Esophagus squamous epithelium (tissue), 4 donors: Measurements from ENCODE around the gene NUP153.

Experiments
- POLR2A ChIP-seq, 4 donors: fragments of 450-650 bp; IDR thresholded peaks; one replicate each; pipeline ENCODE4 v1.6.1; 2017; ENCODE audit warnings: antibody characterized with exemption in 4 of 4, mild to moderate bottlenecking in 4 of 4, moderate library complexity in 3 of 4
- TF ChIP-seq, protein P1 (sequence below), 6 experiments: fragments of 450-650 bp in 4 of 6; fragments of 200-600 bp in 2 of 6; sonication (generic) in 2 of 6; IDR thresholded peaks; one replicate each; pipeline ENCODE4 v1.5.1; 2016 to 2019; ENCODE audit warnings: antibody characterized with exemption in 6 of 6, mild to moderate bottlenecking in 4 of 6, moderate library complexity in 4 of 6

DNA sequence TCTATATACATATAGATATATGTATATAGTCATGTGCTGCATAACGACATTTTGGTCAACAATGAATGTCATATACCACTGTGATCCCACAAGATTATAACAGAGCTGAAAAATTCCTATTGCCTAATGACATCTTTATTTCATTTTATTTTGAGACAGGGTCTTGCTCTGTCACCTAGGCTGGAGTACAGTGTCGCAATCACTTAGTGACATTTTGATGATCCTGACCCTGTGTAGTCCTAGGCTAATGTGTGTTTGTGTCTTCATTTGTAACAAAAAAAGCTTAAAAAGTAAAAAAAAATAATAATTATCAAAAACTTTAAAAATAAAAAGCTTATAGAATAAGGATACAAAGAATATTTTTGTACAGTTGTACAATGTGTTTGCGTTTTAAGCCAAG is 110.6 kb downstream of the NUP153 start:
- TF ChIP-seq, protein P1, sequence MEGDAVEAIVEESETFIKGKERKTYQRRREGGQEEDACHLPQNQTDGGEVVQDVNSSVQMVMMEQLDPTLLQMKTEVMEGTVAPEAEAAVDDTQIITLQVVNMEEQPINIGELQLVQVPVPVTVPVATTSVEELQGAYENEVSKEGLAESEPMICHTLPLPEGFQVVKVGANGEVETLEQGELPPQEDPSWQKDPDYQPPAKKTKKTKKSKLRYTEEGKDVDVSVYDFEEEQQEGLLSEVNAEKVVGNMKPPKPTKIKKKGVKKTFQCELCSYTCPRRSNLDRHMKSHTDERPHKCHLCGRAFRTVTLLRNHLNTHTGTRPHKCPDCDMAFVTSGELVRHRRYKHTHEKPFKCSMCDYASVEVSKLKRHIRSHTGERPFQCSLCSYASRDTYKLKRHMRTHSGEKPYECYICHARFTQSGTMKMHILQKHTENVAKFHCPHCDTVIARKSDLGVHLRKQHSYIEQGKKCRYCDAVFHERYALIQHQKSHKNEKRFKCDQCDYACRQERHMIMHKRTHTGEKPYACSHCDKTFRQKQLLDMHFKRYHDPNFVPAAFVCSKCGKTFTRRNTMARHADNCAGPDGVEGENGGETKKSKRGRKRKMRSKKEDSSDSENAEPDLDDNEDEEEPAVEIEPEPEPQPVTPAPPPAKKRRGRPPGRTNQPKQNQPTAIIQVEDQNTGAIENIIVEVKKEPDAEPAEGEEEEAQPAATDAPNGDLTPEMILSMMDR (IDR thresholded peaks at IDR 0.05) = no peak
- TF ChIP-seq POLR2A (IDR thresholded peaks at IDR 0.05) = no peak
